ENCODE results near the gene FUS. TPM values are rescaled to one million over a fixed set of nuclear protein-coding genes. Genes with fewer than 3 reads are reported as not detected.
"Not testable (repeated sequence)": the region's sequence is repeated elsewhere in the genome, so short reads cannot be mapped to it uniquely, and the experiment has no call there.

Gene FUS
- total and polyA plus RNA-seq, 2 of the 13 experiments (the other 11 are each of a cell fraction or from before 2014, with no cell fraction given) = 68.1 to 168 TPM

DNA sequence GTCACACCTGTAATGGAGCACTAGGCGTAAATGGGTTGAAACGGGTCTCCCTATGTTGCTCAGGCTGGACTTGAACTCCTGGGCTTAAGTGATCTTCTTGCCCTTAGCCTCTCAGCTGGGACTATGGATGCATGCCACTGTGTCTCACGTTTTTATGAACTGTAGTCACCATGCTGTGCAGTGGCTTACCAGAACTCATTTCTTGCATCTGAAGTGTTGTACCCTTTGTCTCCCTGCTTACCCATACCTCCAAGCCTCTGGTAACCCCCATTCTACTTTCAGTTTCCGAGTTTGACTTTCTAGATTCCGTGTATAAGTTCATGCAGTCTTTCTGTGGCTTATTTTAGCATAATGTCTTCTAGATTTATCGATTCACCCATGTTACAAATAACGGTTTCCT lies 15.0 kb downstream of the FUS start:
- TF ChIP-seq RBFOX2 (IDR thresholded peaks at IDR 0.05; ENCODE audit: low read depth, low read length) (peak; percentile 80), POLR2G (IDR thresholded peaks at IDR 0.05; ENCODE audit: low read depth, low read length) (peak; percentile 45; the same call in 1 of the 2 replicates), TAF15 (IDR thresholded peaks at IDR 0.05; ENCODE audit: low read depth, low read length, poor library complexity, severe bottlenecking) (no peak), RBM22 (optimal IDR thresholded peaks at IDR 0.05; ENCODE audit: low read length) (peak; percentile 98), POLR2A (IDR thresholded peaks at IDR 0.05; ENCODE audit: insufficient read depth in 1 of 2, low read depth in 2 of 2, low read length in 2 of 2) (peak in 1 of 2 experiments; percentile 57; a peak in 2 of 4 replicates), POLR2AphosphoS5 (IDR thresholded peaks at IDR 0.05; ENCODE audit: low read depth, low read length) (0 out of 2 replicates have a peak, but pooled peaks have one; percentile 12), POLR2AphosphoS2 (IDR thresholded peaks at IDR 0.05; ENCODE audit: low read depth, low read length) (peak; percentile 52; the same call in 1 of the 2 replicates), MIER3 (CRISPR knock-in tag; IDR thresholded peaks at IDR 0.05; ENCODE audit: borderline replicate concordance) (no peak), SMYD3 (CRISPR knock-in tag; IDR thresholded peaks at IDR 0.05) (no peak), SIN3A (IDR thresholded peaks at IDR 0.05; ENCODE audit: borderline replicate concordance, low read depth, low read length) (no peak), AGO2 (optimal IDR thresholded peaks at IDR 0.05; ENCODE audit: low read depth, low read length) (peak; percentile 66)
- TF ChIP-seq, protein P1, sequence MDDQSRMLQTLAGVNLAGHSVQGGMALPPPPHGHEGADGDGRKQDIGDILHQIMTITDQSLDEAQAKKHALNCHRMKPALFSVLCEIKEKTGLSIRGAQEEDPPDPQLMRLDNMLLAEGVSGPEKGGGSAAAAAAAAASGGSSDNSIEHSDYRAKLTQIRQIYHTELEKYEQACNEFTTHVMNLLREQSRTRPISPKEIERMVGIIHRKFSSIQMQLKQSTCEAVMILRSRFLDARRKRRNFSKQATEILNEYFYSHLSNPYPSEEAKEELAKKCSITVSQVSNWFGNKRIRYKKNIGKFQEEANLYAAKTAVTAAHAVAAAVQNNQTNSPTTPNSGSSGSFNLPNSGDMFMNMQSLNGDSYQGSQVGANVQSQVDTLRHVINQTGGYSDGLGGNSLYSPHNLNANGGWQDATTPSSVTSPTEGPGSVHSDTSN (CRISPR knock-in tag; IDR thresholded peaks at IDR 0.05; ENCODE audit: borderline replicate concordance) = no peak
- TF ChIP-seq, protein P2, sequence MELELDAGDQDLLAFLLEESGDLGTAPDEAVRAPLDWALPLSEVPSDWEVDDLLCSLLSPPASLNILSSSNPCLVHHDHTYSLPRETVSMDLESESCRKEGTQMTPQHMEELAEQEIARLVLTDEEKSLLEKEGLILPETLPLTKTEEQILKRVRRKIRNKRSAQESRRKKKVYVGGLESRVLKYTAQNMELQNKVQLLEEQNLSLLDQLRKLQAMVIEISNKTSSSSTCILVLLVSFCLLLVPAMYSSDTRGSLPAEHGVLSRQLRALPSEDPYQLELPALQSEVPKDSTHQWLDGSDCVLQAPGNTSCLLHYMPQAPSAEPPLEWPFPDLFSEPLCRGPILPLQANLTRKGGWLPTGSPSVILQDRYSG (CRISPR knock-in tag; IDR thresholded peaks at IDR 0.05) = no peak
- FAIRE-seq (peak; percentile 37), ATAC-seq (no peak), DNase-seq (ENCODE audit: low spot score) (no peak)
- Histone ChIP-seq H3K9me3 (ENCODE audit: low read length) (no peaks in the 10 kb centered on the region), H3K27me3 (ENCODE audit: control insufficient read depth in 1 of 2, insufficient read depth in 2 of 2, low read length in 2 of 2) (no peaks in the 10 kb centered on the region), H4K20me1 (ENCODE audit: insufficient read depth, low read length) (peaks cover 31% of the 10 kb centered on the region), H3K9ac (ENCODE audit: insufficient read depth, low read depth, low read length) (no peak overlapping the region), H3K4me2 (ENCODE audit: low read depth, low read length) (no peak overlapping the region), H3K4me3 (replicated peaks in 1 of 3; ENCODE audit: insufficient read depth in 1 of 3, low read depth in 2 of 3, low read length in 3 of 3) (no peak overlapping the region), H3K36me3 (replicated peaks in 1 of 2; ENCODE audit: control insufficient read depth in 1 of 2, insufficient read depth in 2 of 2, low read length in 2 of 2) (peaks cover 29 to 59% of the 10 kb centered on the region in 2 experiments), H3K79me2 (ENCODE audit: insufficient read depth, low read length) (no peaks in the 10 kb centered on the region), H3K27ac (ENCODE audit: extremely low read length, insufficient read depth, low read length) (no peak overlapping the region), H2AFZ (ENCODE audit: low read length) (no peak overlapping the region), H3K4me1 (ENCODE audit: insufficient read depth, low read length) (peaks cover 9% of the 10 kb centered on the region)
- CTCF ChIA-PET (ENCODE audit: low intra/inter-chr PET ratio, low total read pairs) = no interaction called here
- POLR2A ChIA-PET = interaction anchor here (1.3 kb wide), 1 partner anchor 12 kb away, joined by 3 read pairs; no protein-coding TSS in a partner anchor
- BruUV-seq (replicated peaks) = no TSS peak
- in situ Hi-C loops (cut with HindIII; ENCODE audit: extremely low pct_ligation_motif_present, low pct_unique_long_range_greater_than_20kb) (no loop called here), intact Hi-C loops (cut with micrococcal nuclease; ENCODE audit: unreplicated experiment) (no loop called here)
- 93% methylated on average over 7 of the region's 7 CpGs for WGBS (ENCODE audit: low lambda C conversion rate)

DNA sequence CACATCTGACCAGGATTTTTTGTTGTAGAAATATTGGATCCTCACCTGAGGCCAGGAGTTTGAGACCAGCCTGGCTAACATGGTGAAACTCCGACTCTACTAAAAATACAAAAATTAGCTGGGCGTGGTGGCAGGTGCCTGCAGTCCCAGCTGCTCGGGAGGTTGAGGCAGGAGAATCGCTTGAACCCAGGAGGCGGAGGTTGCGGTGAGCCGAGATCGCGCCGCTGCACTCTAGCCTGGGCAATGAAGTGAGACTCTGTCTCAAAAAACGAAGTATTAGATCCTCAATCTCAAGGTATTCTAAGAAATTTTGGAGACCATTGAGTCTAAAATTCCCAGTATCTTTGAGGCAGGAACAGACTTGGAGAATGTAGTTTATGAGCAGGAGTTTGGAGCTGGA lies 15.9 kb downstream of the FUS start:
- H3K9me3 ChIP-seq (ENCODE audit: low read length); H2AFZ ChIP-seq (ENCODE audit: low read length); H3K79me2 ChIP-seq (ENCODE audit: insufficient read depth, low read length); in situ Hi-C loops (cut with HindIII; ENCODE audit: extremely low pct_ligation_motif_present, low pct_unique_long_range_greater_than_20kb); BruUV-seq (replicated peaks); CTCF ChIA-PET (ENCODE audit: low intra/inter-chr PET ratio, low total read pairs); H3K4me3 ChIP-seq (replicated peaks in 1 of 3; ENCODE audit: insufficient read depth in 1 of 3, low read depth in 2 of 3, low read length in 3 of 3); H3K27ac ChIP-seq (ENCODE audit: extremely low read length, insufficient read depth, low read length); H3K4me2 ChIP-seq (ENCODE audit: low read depth, low read length); H3K9ac ChIP-seq (ENCODE audit: insufficient read depth, low read depth, low read length); DNase-seq (ENCODE audit: low spot score); ATAC-seq; intact Hi-C loops (cut with micrococcal nuclease; ENCODE audit: unreplicated experiment); H3K27me3 ChIP-seq (ENCODE audit: control insufficient read depth in 1 of 2, insufficient read depth in 2 of 2, low read length in 2 of 2); FAIRE-seq: not testable (repeated sequence)
- H4K20me1 ChIP-seq (ENCODE audit: insufficient read depth, low read length) = peaks cover 22% of the 10 kb centered on the region
- H3K4me1 ChIP-seq (ENCODE audit: insufficient read depth, low read length) = peaks cover 18% of the 10 kb centered on the region
- POLR2A ChIA-PET = interaction anchor here (1.2 to 4.0 kb wide), 4 partner anchors 12 to 78 kb away, joined by 3 to 34 read pairs (median 4); partner anchors contain the start of genes FUS and KAT8
- WGBS (ENCODE audit: low lambda C conversion rate) = 94% methylated on average over 11 of the region's 11 CpGs
- H3K36me3 ChIP-seq (replicated peaks in 1 of 2; ENCODE audit: control insufficient read depth in 1 of 2, insufficient read depth in 2 of 2, low read length in 2 of 2) = peaks cover 21 to 49% of the 10 kb centered on the region in 2 experiments

Measured in HepG2 (cell line).